MM.1S (cell line): ENCODE measurements around the gene FBXL13.

ENCODE experiments used
- CTCF ChIP-seq: fragments of 300-600 bp; sonication (generic); IDR thresholded peaks from 2 replicates; pipeline ENCODE4 v1.5.1; 2016; ENCODE audit warnings: antibody characterized with exemption, low read length, mixed read lengths
- EZH2 ChIP-seq: fragments of 300-600 bp; sonication (generic); optimal IDR thresholded peaks from 2 replicates; pipeline ENCODE3; 2017; ENCODE audit warnings: low read depth, mild to moderate bottlenecking, antibody characterized with exemption, low read length, mixed read lengths
- EZH2phosphoT487 ChIP-seq: fragments of 300-600 bp; sonication (generic); IDR thresholded peaks from 2 replicates; pipeline ENCODE4 v1.6.1; 2018; ENCODE audit warnings: antibody characterized with exemption, low read length

- TF ChIP-seq CTCF (no peak), EZH2phosphoT487 (no peak), EZH2 (no peak)
Observed at GRCh38 chr7:102895602-102896001, 179.0 kb downstream of the FBXL13 start.
